ENCODE measurements around the gene LAMTOR4. TPM values are rescaled to one million over a fixed set of nuclear protein-coding genes. Genes with fewer than 3 reads are reported as not detected.

Gene LAMTOR4
- total RNA-seq, 4 donors from 2014 or later, result 53.3 to 197 (median 115) TPM

DNA sequence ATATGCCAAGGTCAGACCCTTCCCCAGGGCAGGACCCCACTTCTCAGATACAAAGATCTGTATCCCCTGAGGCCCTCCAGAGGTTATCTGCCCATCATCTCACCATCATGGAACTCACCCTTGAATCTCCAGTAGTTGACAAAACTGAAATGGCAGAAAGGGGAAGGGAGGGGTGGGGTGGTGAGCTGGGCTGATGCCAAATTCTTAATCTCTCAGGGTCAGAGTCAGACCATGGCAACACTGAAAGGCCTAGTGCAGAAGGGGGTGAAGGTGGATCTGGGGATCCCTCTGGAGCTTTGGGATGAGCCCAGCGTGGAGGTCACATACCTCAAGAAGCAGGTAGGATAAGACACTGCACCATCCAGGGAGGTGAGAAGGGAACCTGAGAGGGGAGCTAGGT is 26.1 kb upstream of the LAMTOR4 start:
- intact Hi-C loops (cut with DNase I; ENCODE audit: low total_unique reads), result no loop called here
- no peak overlapping the region for H3K4me3 ChIP-seq
- no peak overlapping the region for H3K27ac ChIP-seq

DNA sequence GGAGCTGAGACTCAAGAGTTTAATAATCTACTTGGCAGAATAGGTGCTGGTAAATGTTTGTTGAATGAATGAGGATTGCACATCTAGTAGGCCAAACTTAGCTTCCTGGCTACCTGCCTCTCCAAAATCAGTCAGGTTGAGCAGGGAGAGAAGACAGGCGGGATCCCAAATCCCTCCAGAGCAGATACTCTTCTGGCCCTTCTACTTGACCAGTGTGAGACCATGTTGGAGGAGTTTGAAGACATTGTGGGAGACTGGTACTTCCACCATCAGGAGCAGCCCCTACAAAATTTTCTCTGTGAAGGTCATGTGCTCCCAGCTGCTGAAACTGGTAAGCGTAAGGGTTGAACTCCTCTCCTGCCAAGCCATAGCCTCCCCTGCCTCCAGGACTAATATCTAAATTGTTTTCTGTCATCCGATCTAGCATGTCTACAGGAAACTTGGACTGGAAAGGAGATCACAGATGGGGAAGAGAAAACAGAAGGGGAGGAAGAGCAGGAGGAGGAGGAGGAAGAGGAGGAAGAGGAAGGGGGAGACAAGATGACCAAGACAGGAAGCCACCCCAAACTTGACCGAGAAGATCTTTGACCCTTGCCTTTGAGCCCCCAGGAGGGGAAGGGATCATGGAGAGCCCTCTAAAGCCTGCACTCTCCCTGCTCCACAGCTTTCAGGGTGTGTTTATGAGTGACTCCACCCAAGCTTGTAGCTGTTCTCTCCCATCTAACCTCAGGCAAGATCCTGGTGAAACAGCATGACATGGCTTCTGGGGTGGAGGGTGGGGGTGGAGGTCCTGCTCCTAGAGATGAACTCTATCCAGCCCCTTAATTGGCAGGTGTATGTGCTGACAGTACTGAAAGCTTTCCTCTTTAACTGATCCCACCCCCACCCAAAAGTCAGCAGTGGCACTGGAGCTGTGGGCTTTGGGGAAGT is 24.2 kb upstream of the LAMTOR4 start:
- Histone ChIP-seq H3K9me3 (no peaks in the 10 kb centered on the region), H3K27me3 (no peaks in the 10 kb centered on the region), H3K27ac (no peak overlapping the region), H3K36me3 (no peaks in the 10 kb centered on the region), H3K4me1 (peaks cover 6 to 7% of the 10 kb centered on the region in 2 donors), H3K4me3 (no peak overlapping the region)
- intact Hi-C loops (cut with DNase I; ENCODE audit: low total_unique reads), result no loop called here
- no peak for DNase-seq
- TF ChIP-seq, protein P1, sequence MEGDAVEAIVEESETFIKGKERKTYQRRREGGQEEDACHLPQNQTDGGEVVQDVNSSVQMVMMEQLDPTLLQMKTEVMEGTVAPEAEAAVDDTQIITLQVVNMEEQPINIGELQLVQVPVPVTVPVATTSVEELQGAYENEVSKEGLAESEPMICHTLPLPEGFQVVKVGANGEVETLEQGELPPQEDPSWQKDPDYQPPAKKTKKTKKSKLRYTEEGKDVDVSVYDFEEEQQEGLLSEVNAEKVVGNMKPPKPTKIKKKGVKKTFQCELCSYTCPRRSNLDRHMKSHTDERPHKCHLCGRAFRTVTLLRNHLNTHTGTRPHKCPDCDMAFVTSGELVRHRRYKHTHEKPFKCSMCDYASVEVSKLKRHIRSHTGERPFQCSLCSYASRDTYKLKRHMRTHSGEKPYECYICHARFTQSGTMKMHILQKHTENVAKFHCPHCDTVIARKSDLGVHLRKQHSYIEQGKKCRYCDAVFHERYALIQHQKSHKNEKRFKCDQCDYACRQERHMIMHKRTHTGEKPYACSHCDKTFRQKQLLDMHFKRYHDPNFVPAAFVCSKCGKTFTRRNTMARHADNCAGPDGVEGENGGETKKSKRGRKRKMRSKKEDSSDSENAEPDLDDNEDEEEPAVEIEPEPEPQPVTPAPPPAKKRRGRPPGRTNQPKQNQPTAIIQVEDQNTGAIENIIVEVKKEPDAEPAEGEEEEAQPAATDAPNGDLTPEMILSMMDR (IDR thresholded peaks at IDR 0.05), result no peak
- TF ChIP-seq POLR2A (IDR thresholded peaks at IDR 0.05), result no peak

More for the DNA sequence above, 26.1 kb upstream of the LAMTOR4 start:
- no peak for DNase-seq
- Histone ChIP-seq H3K9me3 (no peaks in the 10 kb centered on the region), H3K27me3 (no peaks in the 10 kb centered on the region), H3K36me3 (no peaks in the 10 kb centered on the region), H3K4me1 (peaks cover 4 to 6% of the 10 kb centered on the region in 2 donors)
- TF ChIP-seq, protein P1 (IDR thresholded peaks at IDR 0.05), result no peak
- no peak for TF ChIP-seq POLR2A (IDR thresholded peaks at IDR 0.05)

DNA sequence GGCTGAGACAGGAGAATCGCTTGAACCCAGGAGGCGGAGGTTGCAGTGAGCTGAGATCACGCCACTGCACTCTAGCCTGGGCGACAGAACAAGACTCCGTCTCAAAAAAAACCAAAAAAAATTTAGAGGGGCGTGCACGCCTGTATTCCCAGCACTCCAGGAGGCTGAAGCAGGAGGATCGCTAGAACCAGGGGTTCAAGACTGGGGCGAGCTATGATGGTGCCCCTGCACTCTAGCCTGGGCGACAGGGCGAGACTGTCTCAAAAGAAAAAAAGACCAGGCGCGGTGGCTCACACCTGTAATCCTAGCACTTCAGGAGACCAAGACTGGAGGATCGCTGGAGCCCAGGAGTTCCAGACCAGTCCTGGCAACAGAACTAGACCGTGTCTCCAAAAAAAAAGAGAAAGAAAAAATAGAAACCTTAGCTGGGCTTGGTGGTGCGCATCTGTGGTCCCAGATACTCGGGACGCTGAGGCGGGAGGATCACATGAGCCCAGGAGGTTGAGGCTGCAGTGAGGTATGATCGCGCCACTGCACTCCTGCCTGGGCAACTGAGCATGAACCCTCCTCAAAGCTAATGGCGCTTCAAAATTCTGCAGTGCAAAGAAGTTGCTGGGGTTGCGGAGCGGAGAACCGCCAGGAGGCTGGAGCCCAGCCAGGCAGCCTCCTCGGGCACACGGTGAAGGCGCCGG is 22.3 kb upstream of the LAMTOR4 start:
- no peak for DNase-seq
- intact Hi-C loops (cut with DNase I; ENCODE audit: low total_unique reads), result loop anchor here (2.0 kb wide), 1 partner anchor 46 kb away; the partner anchor contains the start of gene ZNF3
- Histone ChIP-seq H3K9me3 (no peaks in the 10 kb centered on the region), H3K4me3 (peak overlapping the region; percentile 50 to 51), H3K27ac (peak overlapping the region; percentile 89 to 93), H3K36me3 (no peaks in the 10 kb centered on the region), H3K27me3 (no peaks in the 10 kb centered on the region), H3K4me1 (peaks cover 0 to 3% of the 10 kb centered on the region in 2 donors)
- no peak for TF ChIP-seq POLR2A (IDR thresholded peaks at IDR 0.05)
- TF ChIP-seq, protein P1 (IDR thresholded peaks at IDR 0.05), result peak in 1 of 4 experiments; percentile 13

DNA sequence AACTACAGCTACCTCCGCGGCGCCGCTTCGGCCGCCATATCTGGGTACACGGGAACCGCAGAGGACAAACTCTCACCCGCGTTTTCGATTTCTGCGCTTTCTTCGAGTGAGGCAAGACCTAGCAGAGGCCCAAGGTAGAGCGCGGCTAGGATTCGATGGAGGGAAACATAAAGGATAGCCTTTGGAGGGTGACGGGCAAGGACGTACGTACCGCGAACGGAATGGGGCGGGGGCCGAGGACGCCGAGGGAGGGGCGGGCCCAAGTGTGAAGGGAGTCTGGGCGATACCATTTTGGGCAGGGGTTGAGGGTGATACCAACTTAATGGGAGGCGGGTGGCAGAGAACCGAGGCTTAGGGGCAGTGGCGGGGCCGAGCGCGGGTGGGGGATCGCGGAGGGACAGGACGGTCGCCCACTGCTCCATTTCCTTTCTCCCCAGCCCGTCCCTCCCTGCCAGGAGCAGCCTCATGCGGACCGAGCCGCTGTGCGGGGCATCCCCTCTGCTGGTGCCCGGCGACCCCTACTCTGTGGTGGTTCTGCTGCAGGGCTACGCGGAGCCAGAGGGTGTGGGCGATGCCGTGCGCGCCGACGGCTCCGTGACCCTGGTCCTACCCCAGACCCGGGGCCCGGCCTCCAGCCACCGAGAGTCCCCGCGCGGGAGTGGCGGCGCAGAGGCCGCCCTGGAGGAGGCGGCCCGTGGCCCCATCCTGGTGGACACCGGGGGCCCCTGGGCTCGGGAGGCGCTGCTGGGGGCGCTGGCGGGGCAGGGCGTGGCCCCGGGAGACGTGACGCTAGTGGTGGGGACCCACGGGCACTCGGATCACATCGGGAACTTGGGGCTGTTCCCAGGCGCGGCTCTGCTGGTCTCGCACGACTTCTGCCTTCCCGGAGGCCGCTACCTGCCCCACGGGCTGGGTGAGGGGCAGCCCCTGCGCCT is 21.5 kb upstream of the LAMTOR4 start, which contains the start of gene MBLAC1:
TSS of gene MBLAC1 (plus strand) at position 37 of the 935 bp plus-strand sequence. CDS start at position 466, 429 bp downstream.
- H3K36me3 ChIP-seq, result no peaks in the 10 kb centered on the region
- peak; percentile 91 to 93 for DNase-seq
- H3K4me1 ChIP-seq, result peaks cover 0 to 3% of the 10 kb centered on the region in 2 donors
- H3K27me3 ChIP-seq, result no peaks in the 10 kb centered on the region
- intact Hi-C loops (cut with DNase I; ENCODE audit: low total_unique reads), result loop anchor here (2.0 kb wide), 1 partner anchor 46 kb away; the partner anchor contains the start of gene ZNF3
- H3K27ac ChIP-seq, result peak within 1 kb of the TSS; percentile 89 to 93
- TF ChIP-seq POLR2A (IDR thresholded peaks at IDR 0.05), result peak in 1 of 2 donors; percentile 42
- TF ChIP-seq, protein P1 (IDR thresholded peaks at IDR 0.05), result peak in 2 of 4 experiments; percentile 3 to 8
- no peaks in the 10 kb centered on the region for H3K9me3 ChIP-seq
- H3K4me3 ChIP-seq, result peak within 1 kb of the TSS; percentile 50 to 51
